Measurements from ENCODE around the gene MVD. TPM values are rescaled to one million over a fixed set of nuclear protein-coding genes. Genes with fewer than 3 reads are reported as not detected.
"Not testable (repeated sequence)": the region's sequence is repeated elsewhere in the genome, so short reads cannot be mapped to it uniquely, and the experiment has no call there.

Gene MVD
- total RNA-seq, 1 experiment from 2014 or later = 38.3 TPM

DNA sequence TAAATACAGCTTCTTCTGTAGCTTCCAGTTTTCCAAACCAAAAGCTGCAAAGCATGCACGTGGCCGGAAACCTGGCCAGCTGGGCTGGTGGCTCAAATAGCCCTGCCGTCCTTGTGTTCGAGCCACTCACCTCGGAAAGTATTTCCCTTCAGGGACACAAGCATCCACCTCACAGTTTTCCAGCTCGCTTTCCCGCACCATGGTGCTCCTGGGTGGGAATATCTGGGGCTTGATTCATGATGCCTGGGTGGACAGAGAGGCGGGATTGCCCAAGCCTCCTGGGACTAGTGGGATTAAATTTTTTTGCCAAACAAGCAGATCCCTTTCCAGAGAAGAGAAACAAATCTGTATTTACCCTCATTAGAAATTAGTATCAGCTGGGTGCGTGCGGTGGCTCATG is 7.1 kb upstream of the MVD start:
- POLR2A ChIA-PET (ENCODE audit: unreplicated experiment) = no interaction called here
- CTCF ChIA-PET = no interaction called here
- Histone ChIP-seq H3K27ac (ENCODE audit: low read length) (no peak overlapping the region), H3K9me3 (ENCODE audit: low read length) (no peaks in the 10 kb centered on the region), H3K4me2 (ENCODE audit: low read length) (no peak overlapping the region), H2AFZ (ENCODE audit: low read length) (no peak overlapping the region), H3K79me2 (ENCODE audit: low read length) (no peaks in the 10 kb centered on the region), H3K9ac (ENCODE audit: low read length) (no peak overlapping the region), H4K20me1 (ENCODE audit: low read length) (no peaks in the 10 kb centered on the region), H3F3A (ENCODE audit: low read length, unreplicated experiment) (no peaks in the 10 kb centered on the region), H3K36me3 (ENCODE audit: low read depth, low read length) (no peaks in the 10 kb centered on the region), H3K4me3 (ENCODE audit: low read length) (no peak overlapping the region), H3K4me1 (ENCODE audit: insufficient read depth, low read length) (no peaks in the 10 kb centered on the region), H3K9me2 (replicated peaks; ENCODE audit: low read length) (no peaks in the 10 kb centered on the region), H3K27me3 (ENCODE audit: low read length) (no peaks in the 10 kb centered on the region)
- BruUV-seq (replicated peaks) = no TSS peak
- TF ChIP-seq EZH2 (IDR thresholded peaks at IDR 0.05; ENCODE audit: low read length, unreplicated experiment) = no peak
- TF ChIP-seq, protein P1, sequence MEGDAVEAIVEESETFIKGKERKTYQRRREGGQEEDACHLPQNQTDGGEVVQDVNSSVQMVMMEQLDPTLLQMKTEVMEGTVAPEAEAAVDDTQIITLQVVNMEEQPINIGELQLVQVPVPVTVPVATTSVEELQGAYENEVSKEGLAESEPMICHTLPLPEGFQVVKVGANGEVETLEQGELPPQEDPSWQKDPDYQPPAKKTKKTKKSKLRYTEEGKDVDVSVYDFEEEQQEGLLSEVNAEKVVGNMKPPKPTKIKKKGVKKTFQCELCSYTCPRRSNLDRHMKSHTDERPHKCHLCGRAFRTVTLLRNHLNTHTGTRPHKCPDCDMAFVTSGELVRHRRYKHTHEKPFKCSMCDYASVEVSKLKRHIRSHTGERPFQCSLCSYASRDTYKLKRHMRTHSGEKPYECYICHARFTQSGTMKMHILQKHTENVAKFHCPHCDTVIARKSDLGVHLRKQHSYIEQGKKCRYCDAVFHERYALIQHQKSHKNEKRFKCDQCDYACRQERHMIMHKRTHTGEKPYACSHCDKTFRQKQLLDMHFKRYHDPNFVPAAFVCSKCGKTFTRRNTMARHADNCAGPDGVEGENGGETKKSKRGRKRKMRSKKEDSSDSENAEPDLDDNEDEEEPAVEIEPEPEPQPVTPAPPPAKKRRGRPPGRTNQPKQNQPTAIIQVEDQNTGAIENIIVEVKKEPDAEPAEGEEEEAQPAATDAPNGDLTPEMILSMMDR (conservative IDR thresholded peaks at IDR 0.05; ENCODE audit: low read depth, low read length) = no peak
- no peak for TF ChIP-seq EZH2phosphoT487 (IDR thresholded peaks at IDR 0.05; ENCODE audit: borderline replicate concordance, low read length)
- intact Hi-C loops (cut with micrococcal nuclease) = no loop called here
- no peak for DNase-seq
- ATAC-seq = no peak

DNA sequence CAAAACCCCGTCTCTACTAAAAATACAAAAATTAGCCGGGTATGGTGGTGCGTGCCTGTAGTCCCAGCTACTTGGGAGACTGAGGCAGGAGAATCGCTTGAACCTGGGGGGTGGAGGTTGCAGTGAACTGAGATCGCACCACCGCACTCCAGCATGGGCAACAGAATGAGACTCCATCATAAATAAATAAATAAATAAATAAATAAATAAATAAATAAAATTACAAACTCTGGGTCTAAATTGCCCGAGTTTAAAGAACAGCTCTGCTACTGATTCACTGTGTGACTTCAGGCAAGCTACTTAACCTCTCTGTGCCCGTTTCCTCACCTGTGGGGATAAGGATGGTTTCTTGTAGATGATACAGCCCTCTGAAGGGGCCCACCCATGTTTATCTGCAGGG is 6.6 kb upstream of the MVD start:
- H4K20me1 ChIP-seq (ENCODE audit: low read length); DNase-seq; H3K27ac ChIP-seq (ENCODE audit: low read length); H3F3A ChIP-seq (ENCODE audit: low read length, unreplicated experiment); H3K4me3 ChIP-seq (ENCODE audit: low read length); H3K9me3 ChIP-seq (ENCODE audit: low read length); ATAC-seq; H3K79me2 ChIP-seq (ENCODE audit: low read length); H3K36me3 ChIP-seq (ENCODE audit: low read depth, low read length); H3K27me3 ChIP-seq (ENCODE audit: low read length); H3K9ac ChIP-seq (ENCODE audit: low read length); CTCF ChIA-PET; H3K4me2 ChIP-seq (ENCODE audit: low read length); H3K4me1 ChIP-seq (ENCODE audit: insufficient read depth, low read length); intact Hi-C loops (cut with micrococcal nuclease); POLR2A ChIA-PET (ENCODE audit: unreplicated experiment); BruUV-seq (replicated peaks); H3K9me2 ChIP-seq (replicated peaks; ENCODE audit: low read length); H2AFZ ChIP-seq (ENCODE audit: low read length): not testable (repeated sequence)

DNA sequence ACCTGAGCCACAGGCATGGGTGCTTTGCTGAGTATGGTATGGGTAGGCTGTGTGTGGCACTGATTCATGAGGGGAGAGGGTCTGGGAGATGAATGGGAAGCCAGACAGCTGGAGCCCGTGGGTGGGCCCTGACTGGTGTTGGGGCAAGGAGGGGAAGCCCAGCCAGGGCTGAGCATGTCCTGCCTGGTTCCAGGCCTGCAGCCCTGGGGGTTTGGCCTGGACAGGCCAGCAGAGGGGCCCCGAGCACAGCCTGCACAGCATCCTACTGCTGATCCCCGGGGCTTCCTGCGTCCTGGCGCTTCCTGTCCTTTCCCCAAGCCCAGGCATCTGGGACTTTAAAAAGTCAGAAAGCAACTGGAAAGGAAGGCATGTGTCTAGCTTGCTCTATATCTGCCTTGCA is 4.6 kb upstream of the MVD start:
- no peaks in the 10 kb centered on the region for H3K36me3 ChIP-seq (ENCODE audit: low read depth, low read length)
- H3K4me2 ChIP-seq (ENCODE audit: low read length) = no peak overlapping the region
- ATAC-seq (no peak), DNase-seq (no peak)
- H3K79me2 ChIP-seq (ENCODE audit: low read length) = peaks cover 4% of the 10 kb centered on the region
- no peaks in the 10 kb centered on the region for H3K9me3 ChIP-seq (ENCODE audit: low read length)
- no peaks in the 10 kb centered on the region for H3F3A ChIP-seq (ENCODE audit: low read length, unreplicated experiment)
- intact Hi-C loops (cut with micrococcal nuclease) = no loop called here
- H2AFZ ChIP-seq (ENCODE audit: low read length) = no peak overlapping the region
- H3K9ac ChIP-seq (ENCODE audit: low read length) = no peak overlapping the region
- H3K4me1 ChIP-seq (ENCODE audit: insufficient read depth, low read length) = no peaks in the 10 kb centered on the region
- BruUV-seq (replicated peaks) = no TSS peak
- ChIA-PET CTCF (no interaction called here), POLR2A (ENCODE audit: unreplicated experiment) (no interaction called here)
- no peak overlapping the region for H3K4me3 ChIP-seq (ENCODE audit: low read length)
- no peak overlapping the region for H3K27ac ChIP-seq (ENCODE audit: low read length)
- H3K9me2 ChIP-seq (replicated peaks; ENCODE audit: low read length) = no peaks in the 10 kb centered on the region
- H4K20me1 ChIP-seq (ENCODE audit: low read length) = no peaks in the 10 kb centered on the region
- H3K27me3 ChIP-seq (ENCODE audit: low read length) = no peaks in the 10 kb centered on the region
- TF ChIP-seq EZH2phosphoT487 (IDR thresholded peaks at IDR 0.05; ENCODE audit: borderline replicate concordance, low read length) (no peak), EZH2 (IDR thresholded peaks at IDR 0.05; ENCODE audit: low read length, unreplicated experiment) (no peak)
- TF ChIP-seq, protein P1 (conservative IDR thresholded peaks at IDR 0.05; ENCODE audit: low read depth, low read length) = no peak
